T-helper 1 cell (primary cell): ENCODE results near the gene LONP2.
"Not testable (repeated sequence)": the region's sequence is repeated elsewhere in the genome, so short reads cannot be mapped to it uniquely, and the experiment has no call there.

Experiments
- DNase-seq, 5 donors: peaks; one replicate each; pipeline ENCODE4 v3.0.0-alpha.2; 2012 to 2020

LONP2 gene

DNA sequence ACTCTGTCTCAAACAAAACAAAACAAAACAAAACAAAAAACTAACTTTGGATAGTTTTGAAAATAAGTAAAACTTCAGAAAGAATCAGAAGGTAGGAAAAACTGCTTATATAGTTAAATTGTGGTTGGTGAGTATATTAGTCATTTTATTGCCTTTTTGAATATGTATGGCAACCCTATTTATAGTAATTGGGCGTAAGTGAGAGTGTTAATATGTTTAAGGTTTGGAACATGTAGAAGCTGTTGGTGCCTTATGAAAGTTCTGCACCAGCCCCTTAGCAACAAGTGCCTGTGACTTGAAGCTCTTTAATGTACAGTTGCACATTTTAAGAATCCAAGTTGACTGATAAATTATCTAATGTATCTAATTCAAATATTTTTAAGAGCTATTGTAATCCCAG is 50.6 kb downstream of the LONP2 start:
- no peak for DNase-seq

GRCh38 chr16:48295488-48296281 is 51.6 kb downstream of the LONP2 start:
- DNase-seq: no peak

GRCh38 chr16:48299471-48299870 is 55.4 kb downstream of the LONP2 start:
- DNase-seq: no peak

- DNase-seq: peak in 1 of 5 donors; percentile 40
Observed at GRCh38 chr16:48300391-48300856, 56.3 kb downstream of the LONP2 start.

DNA sequence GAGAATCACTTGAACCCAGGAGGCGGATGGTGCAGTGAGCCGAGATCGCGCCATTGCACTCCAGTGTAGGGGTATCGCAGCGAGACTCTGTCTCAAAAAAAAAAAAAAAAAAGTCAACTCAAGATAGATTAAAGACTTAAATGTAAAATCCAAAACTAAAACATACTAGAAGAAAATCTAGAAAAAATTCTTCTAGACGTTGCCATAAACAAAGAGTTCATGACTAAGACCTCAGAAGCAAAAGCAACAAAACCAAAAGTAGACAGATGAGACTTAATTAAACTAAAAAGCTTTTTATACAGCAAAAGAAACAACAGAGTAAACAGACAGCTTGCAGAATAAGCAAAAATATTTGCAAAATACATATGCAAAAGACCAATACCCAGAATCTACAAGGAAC is 64.4 kb downstream of the LONP2 start:
- no peak for DNase-seq

- no peak for DNase-seq
Observed at GRCh38 chr16:48310908-48311641, 67.0 kb downstream of the LONP2 start.

DNA sequence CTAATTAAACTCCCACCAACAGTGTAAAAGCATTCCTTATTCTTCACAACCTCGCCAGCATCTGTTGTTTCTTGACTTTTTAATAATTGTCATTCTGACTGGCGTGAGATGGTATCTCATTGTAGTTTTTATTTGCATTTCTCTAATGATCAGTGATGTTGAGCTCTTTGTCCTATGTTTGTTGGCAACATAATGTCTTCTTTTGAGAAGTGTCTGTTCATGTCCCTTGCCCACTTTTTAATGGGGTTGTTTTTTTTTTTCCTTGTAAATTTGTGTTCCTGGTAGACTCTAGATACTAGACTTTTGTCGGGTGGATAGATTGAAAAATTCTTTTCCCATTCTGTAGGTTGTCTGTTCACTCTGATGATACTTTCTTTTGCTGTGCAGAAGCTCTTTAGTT is 69.8 kb downstream of the LONP2 start:
- not testable (repeated sequence) for DNase-seq

DNA sequence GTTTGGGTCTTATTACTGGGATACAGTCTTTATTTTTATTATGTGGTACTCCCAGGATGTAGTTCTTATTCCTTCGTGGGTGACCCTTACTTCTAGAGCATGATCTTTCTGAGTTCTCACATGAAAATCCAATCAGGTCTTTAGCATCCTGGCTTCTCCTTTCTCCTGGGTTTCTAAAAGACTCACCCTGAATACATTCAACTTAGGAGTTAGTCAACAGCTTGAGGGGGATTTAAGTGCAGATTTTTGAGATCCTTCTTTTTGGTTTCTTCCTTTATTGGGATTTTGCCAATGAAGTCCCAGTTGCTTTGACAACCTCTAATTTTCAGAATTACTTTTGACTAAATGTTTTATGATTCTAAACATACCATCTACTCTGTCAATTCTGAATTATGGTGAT is 72.9 kb downstream of the LONP2 start:
- no peak for DNase-seq

- DNase-seq: peak in 1 of 5 donors; percentile 43
Observed at GRCh38 chr16:48317614-48318315, 73.7 kb downstream of the LONP2 start.

GRCh38 chr16:48318630-48319029 is 74.5 kb downstream of the LONP2 start:
- DNase-seq: peak in 3 of 5 donors; percentile 8 to 69 (median 22)

DNA sequence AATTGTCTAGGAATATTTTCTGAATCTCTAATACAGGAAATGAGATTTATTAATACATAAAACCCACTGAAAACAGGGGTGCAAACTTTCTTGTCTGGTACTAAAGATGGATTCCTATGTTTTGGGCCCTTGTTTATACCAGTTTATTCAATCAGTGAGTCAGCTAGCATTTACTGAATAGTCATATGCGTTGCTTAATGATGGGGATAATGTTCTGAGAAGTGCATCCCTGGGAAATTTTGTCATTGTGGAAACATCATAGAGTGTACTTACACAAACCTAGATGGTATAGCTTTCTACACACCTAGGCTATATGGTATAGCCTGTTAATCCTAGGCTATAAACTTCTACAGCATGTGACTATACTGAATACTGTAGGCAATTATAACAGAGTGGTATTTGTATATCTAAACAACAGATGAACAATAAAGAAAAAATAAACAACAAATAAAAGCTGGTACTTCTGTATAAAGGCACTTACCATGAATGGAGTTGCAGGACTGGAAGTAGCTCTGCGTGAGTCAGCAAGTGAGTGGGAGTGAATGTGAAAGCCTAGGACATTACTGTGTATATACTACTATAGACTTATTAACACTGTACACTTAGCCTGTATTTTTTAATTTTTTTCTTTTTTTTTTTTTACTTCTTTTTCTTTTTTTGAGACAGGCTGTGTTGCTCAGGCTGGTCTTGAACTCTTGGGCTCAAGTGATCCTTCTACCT is 77.4 kb downstream of the LONP2 start:
- no peak for DNase-seq

DNA sequence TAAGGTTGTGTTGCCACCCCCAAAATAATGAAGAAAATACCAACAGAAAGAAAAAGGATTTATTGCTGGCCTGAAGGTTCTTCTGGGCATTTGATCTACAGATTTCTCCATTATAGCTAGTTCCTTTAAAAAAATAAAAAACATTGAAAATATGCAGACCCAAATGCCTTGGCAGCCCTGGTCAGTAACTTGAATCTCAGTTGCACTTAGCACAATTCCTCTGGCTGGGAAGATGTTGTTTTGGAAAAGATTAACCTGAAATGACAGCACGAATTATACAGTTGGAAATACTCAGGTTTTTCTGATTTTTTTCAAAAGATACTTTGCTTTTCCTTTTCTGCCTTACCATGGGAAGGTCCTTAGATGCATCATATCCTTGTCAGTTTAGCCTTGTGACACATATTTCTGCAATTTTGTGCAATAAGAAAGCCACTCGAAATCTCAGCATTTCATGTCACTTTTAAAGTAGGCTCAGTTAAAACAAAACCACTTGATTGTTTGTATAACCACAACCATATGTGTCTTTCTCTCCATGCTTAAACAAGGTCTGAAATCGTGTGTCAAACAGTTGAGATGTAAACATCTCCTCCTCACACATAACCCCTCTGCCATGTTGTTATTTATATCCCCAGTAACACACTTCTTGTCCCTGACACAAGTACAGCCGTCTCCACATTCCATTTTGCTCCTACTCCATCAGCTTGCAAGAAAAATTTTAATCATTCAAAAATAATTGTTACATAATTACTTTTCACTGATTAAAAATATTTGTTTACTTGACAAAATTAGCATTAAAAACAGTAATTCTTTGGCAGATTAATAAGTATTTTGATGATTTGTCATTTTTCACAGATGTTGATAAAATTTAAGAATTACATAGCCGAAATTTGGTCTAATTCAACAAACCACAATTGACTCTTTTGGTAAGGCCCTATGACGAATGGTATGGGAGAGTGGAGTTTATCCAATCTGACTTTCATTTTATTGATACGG is 80.0 kb downstream of the LONP2 start:
- DNase-seq: no peak

GRCh38 chr16:48326915-48327314 is 82.8 kb downstream of the LONP2 start:
- DNase-seq: no peak

DNA sequence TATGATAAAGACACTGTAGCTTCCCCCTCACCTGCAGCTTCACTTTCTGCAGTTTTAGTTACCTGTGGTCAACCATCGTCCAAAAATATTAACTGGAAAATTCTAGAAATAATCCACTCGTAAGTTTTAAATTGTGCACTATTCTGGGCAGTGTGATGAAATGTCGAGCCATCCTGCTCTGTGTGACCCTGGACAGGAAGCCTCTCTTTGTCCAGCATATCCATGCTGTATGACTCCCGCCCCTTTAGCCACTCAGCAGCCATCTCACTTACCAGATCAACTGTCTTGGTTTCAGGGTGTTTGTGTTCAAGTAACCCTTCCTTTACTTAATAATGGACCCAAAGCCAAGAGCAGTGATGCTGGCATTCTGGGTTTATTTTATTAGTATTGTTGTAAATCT is 85.0 kb downstream of the LONP2 start:
- DNase-seq: no peak

- no peak for DNase-seq
Observed at GRCh38 chr16:48330189-48330840, 86.2 kb downstream of the LONP2 start.

- no peak for DNase-seq
Observed at GRCh38 chr16:48330841-48331192, 86.7 kb downstream of the LONP2 start.

DNA sequence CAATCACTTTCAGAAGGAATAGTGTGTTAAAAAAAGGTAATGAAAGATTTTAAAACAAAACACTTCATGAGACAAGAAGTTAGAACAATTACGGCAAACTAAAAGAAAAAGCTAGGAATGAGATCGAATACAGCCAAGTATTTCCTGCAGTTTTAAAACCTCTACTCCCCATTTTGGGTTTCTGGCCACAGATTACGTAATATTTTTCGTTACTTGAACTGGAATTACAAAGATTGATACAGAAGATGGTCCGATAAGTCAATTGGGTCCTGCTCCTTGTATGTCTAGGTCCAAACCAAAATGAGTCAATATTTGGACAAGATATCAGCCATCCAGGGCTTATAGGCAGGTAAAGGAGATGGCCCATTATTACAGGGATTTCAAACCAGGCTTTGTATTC is 88.9 kb downstream of the LONP2 start:
- no peak for DNase-seq

DNA sequence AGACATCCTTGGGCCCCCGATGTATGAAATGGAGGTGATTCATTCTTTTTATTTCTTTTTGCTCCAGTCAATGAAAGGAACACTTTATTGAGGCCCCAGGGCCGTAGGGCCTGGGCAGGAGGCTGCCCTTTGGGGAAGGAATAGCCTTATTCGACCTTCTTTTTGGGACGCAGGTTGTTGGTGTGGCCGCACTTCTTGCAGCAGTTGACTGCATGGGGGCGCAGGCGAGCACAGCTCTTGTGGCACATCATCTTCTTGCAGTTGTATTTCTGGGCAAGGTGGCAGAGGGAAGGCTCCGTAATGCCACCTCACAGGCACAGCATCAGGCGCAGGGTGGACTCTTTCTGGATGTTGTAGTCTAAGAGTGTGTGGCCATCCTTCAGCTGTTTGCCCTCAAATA is 90.2 kb downstream of the LONP2 start:
- DNase-seq: no peak

- DNase-seq: no peak
Observed at GRCh38 chr16:48335961-48336360, 91.9 kb downstream of the LONP2 start.

DNA sequence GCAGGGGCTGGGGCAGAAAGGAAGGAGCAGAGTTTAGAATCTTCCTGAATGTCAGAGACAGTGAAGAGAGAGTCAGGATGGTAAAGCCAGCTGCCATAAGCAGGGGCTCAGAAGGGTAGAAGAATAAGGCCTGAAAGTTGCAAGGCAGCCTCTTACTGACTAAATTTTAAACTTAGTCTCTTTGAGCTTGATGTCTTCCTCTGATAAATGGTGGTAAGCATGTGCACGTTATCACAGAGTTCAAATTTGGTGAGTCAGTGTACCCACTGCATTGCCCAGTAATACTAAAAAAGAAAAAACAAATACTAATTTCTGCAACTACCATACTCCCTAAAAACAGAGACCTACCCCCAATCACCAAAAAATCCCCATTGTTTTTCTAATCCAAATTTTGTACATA is 96.0 kb downstream of the LONP2 start:
- no peak for DNase-seq

DNA sequence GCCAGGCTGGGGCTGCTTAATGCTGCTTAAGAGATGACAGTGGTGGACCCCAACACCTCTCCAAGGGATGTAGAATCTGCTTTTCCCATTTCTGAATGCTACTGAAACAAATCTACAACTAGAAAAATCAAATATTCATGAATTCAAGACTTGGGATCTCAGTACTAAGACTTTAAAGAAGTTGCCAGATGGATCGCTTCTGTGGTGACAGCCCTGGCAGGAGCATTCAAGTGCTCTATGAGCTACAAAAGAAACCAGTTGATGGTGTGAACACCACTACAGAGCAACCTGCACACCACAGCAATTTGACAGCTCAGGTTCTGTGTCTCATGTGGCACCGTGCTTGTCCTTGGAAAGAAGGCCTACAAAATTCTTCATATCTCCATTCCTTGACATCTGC is 98.5 kb downstream of the LONP2 start:
- no peak for DNase-seq
